OCI-LY7 (cell line): ENCODE measurements around the gene DOHH. TPM values are rescaled to one million over a fixed set of nuclear protein-coding genes. Genes with fewer than 3 reads are reported as not detected.

Experiments used
- BruUV-seq: library from RNA; stranded (reverse); fragments of 400-500 nt; replicated peaks from 2 replicates; lab custom pipeline; 2021; lab: Mats Ljungman, UMichigan
- CTCF ChIA-PET: fragments of 300-600 bp; sonication (Branson Sonifier 250); formaldehyde crosslinking; loops from one replicate; lab custom pipeline; 2022; ENCODE audit warnings: antibody characterized with exemption; ENCODE audit not compliant: unreplicated experiment; lab: Charles Lee
- POLR2A ChIA-PET: fragments of 300-600 bp; sonication (Branson Sonifier 250); formaldehyde crosslinking; loops from one replicate; lab custom pipeline; 2022; ENCODE audit warnings: antibody characterized with exemption; lab: Charles Lee
- DNase-seq: peaks from one replicate; pipeline ENCODE4 v3.0.0-alpha.2; 2015; ENCODE audit warnings: low spot score
- H2AFZ ChIP-seq: fragments of 200-600 bp; sonication (generic), shearing (Covaris generic); 2 replicates; pipeline ENCODE4 v1.6.1; 2014; ENCODE audit warnings: mild to moderate bottlenecking, antibody characterized with exemption, low read length, moderate library complexity
- H3K27ac ChIP-seq: fragments of 200-600 bp; sonication (generic); 2 replicates; pipeline ENCODE4 v1.5.1; 2014; ENCODE audit warnings: mixed run types, low read depth, mild to moderate bottlenecking, moderate library complexity, low read length, inconsistent platforms; ENCODE audit not compliant: poor library complexity, severe bottlenecking
- H3K36me3 ChIP-seq: fragments of 200-600 bp; sonication (generic); 2 replicates; pipeline ENCODE4 v1.6.1; 2014; ENCODE audit warnings: mild to moderate bottlenecking, antibody characterized with exemption, low read length, moderate library complexity, mixed read lengths; ENCODE audit not compliant: insufficient read depth
- H3K4me1 ChIP-seq: fragments of 200-600 bp; sonication (generic); 2 replicates; pipeline ENCODE4 v1.5.1; 2014; ENCODE audit warnings: mild to moderate bottlenecking, low read length; ENCODE audit not compliant: insufficient read depth, poor library complexity, severe bottlenecking
- H3K4me2 ChIP-seq: fragments of 200-600 bp; sonication (generic); 2 replicates; pipeline ENCODE4 v1.6.1; 2014; ENCODE audit warnings: mild to moderate bottlenecking, low read length
- H3K4me3 ChIP-seq: fragments of 200-600 bp; sonication (generic); 2 replicates; pipeline ENCODE4 v1.5.1; 2014; ENCODE audit warnings: mild to moderate bottlenecking, low read depth, low read length; ENCODE audit not compliant: poor library complexity, severe bottlenecking
- H3K79me2 ChIP-seq: fragments of 200-600 bp; sonication (generic); 2 replicates; pipeline ENCODE4 v1.6.1; 2016; ENCODE audit warnings: low read depth, mild to moderate bottlenecking, low read length, moderate library complexity, mixed read lengths; ENCODE audit not compliant: insufficient read depth
- H3K9me2 ChIP-seq: fragments of 200-600 bp; sonication (generic); 2 replicates; pipeline ENCODE4 v1.6.1; 2016; ENCODE audit warnings: mild to moderate bottlenecking, low read length, mixed read lengths; ENCODE audit not compliant: insufficient read depth
- H3K9me3 ChIP-seq: fragments of 200-600 bp; sonication (generic); 2 replicates; pipeline ENCODE4 v1.6.1; 2014; ENCODE audit warnings: mild to moderate bottlenecking, mixed run types, low read length, mixed read lengths
- H4K20me1 ChIP-seq: fragments of 200-600 bp; sonication (generic); 2 replicates; pipeline ENCODE4 v1.6.1; 2014; ENCODE audit warnings: mild to moderate bottlenecking, antibody characterized with exemption, low read length, moderate library complexity, mixed read lengths; ENCODE audit not compliant: insufficient read depth
- EZH2phosphoT487 ChIP-seq: fragments of 200-600 bp; sonication (generic); IDR thresholded peaks from 2 replicates; pipeline ENCODE4 v1.6.1; 2018; ENCODE audit warnings: low read depth, borderline replicate concordance, mild to moderate bottlenecking, mixed run types, antibody characterized with exemption, low read length, moderate library complexity, mixed read lengths
- intact Hi-C: fragments of 100-400 bp; cut with micrococcal nuclease; formaldehyde crosslinking; loops from one replicate; pipeline ENCODE4 v1.10.0; 2022; ENCODE audit not compliant: unreplicated experiment
- total RNA-seq, 2 experiments: library from RNA; depleted of rRNA in 1 of 2; stranded (reverse); fragments of >200 nt in 1 of 2; shearing (Covaris generic) in 1 of 2; gene quantifications; 2 replicates each; pipeline ENCODE4 v1.2.3, GENCODE V29; 2014 to 2022
- TF ChIP-seq, protein P1 (sequence below): fragments of 200-600 bp; sonication (generic); conservative IDR thresholded peaks from 2 replicates; pipeline ENCODE4 v1.5.1; 2014; ENCODE audit warnings: mild to moderate bottlenecking, antibody characterized with exemption, low read length, moderate library complexity, mixed read lengths

The DOHH gene
- total RNA-seq, 2 experiments from 2014 or later, result 11.3 to 13.1 TPM

DNA sequence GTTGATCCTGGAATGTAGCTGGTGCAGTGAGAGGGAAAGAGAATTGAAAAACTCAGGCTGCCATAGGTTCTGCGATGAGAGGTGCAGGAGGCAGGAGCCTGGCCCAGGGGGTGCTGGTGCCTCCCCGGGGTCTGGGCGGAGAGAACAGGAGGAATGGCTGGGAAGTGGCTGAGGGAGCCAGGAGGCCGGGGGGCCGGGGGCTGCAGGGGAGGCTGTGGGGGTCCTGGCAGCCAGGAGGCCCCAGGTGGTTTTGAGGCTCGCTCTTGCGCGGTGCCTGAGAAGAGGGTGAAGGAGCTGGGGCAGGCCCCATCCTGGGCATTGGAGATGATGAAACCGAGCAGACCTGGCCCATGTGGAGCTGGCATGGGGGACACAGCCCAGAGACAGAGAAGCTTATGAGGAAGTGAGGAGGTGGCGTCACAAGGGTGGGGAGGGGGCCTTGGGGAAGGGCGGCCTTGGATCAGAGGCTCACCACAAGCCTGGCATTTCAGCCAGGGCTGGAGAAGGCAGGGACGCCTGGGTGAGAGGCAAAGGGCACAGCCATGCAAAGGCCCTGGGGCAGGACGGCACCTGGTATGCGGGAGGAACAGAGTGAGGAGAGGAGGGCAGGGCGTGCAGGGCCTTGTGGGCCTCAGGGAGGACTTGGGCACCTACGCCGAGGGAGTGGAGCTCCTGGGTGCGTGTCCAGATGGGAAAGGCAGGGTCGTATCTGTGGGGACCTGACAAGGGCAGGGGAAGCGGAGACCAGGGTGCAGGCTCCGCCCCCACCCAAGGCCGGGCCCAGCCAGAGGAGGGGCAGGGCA lies 37.2 kb upstream of the DOHH start:
- TF ChIP-seq EZH2phosphoT487, result no peak
- TF ChIP-seq, protein P1, sequence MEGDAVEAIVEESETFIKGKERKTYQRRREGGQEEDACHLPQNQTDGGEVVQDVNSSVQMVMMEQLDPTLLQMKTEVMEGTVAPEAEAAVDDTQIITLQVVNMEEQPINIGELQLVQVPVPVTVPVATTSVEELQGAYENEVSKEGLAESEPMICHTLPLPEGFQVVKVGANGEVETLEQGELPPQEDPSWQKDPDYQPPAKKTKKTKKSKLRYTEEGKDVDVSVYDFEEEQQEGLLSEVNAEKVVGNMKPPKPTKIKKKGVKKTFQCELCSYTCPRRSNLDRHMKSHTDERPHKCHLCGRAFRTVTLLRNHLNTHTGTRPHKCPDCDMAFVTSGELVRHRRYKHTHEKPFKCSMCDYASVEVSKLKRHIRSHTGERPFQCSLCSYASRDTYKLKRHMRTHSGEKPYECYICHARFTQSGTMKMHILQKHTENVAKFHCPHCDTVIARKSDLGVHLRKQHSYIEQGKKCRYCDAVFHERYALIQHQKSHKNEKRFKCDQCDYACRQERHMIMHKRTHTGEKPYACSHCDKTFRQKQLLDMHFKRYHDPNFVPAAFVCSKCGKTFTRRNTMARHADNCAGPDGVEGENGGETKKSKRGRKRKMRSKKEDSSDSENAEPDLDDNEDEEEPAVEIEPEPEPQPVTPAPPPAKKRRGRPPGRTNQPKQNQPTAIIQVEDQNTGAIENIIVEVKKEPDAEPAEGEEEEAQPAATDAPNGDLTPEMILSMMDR, result no peak
- no peak overlapping the region for H3K4me3 ChIP-seq
- ChIA-PET CTCF (interaction anchor here (0.6 kb wide), 1 partner anchor 13 kb away, joined by 3 read pairs; no protein-coding TSS in a partner anchor), POLR2A (no interaction called here)
- no peaks in the 10 kb centered on the region for H3K79me2 ChIP-seq
- no peaks in the 10 kb centered on the region for H3K9me2 ChIP-seq
- no peaks in the 10 kb centered on the region for H3K9me3 ChIP-seq
- no peak for DNase-seq
- intact Hi-C loops, result no loop called here
- H3K4me2 ChIP-seq, result no peak overlapping the region
- H3K27ac ChIP-seq, result no peak overlapping the region
- no peak overlapping the region for H2AFZ ChIP-seq
- no peaks in the 10 kb centered on the region for H3K4me1 ChIP-seq
- no TSS peak for BruUV-seq
- peaks cover 67% of the 10 kb centered on the region for H3K36me3 ChIP-seq
- no peaks in the 10 kb centered on the region for H4K20me1 ChIP-seq

DNA sequence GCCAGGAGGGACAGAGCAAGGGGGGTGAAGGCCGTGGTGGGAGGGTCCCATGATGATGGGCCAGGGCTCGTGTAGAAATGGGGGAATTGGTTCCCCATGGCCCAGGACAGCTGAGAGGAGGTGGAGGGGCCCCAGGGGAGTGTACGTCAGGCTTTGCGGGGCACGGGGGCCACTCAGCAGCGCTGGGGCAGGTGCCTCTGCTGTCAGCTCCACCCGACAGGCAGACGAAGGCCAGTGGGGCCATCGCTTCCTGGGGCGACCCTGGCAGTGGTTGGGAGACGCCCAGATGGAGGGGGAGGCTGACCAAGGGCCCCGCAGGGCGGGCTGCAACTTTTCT lies 36.6 kb upstream of the DOHH start:
- DNase-seq, result no peak
- Histone ChIP-seq H2AFZ (no peak overlapping the region), H3K27ac (no peak overlapping the region), H3K4me2 (no peak overlapping the region), H3K36me3 (peaks cover 69% of the 10 kb centered on the region), H3K4me1 (no peaks in the 10 kb centered on the region), H4K20me1 (no peaks in the 10 kb centered on the region), H3K4me3 (no peak overlapping the region), H3K9me3 (no peaks in the 10 kb centered on the region), H3K79me2 (no peaks in the 10 kb centered on the region), H3K9me2 (no peaks in the 10 kb centered on the region)
- ChIA-PET CTCF (interaction anchor here (0.6 kb wide), 1 partner anchor 14 kb away, joined by 3 read pairs; no protein-coding TSS in a partner anchor), POLR2A (no interaction called here)
- intact Hi-C loops, result no loop called here
- TF ChIP-seq, protein P1, result no peak
- no peak for TF ChIP-seq EZH2phosphoT487
- no TSS peak for BruUV-seq

DNA sequence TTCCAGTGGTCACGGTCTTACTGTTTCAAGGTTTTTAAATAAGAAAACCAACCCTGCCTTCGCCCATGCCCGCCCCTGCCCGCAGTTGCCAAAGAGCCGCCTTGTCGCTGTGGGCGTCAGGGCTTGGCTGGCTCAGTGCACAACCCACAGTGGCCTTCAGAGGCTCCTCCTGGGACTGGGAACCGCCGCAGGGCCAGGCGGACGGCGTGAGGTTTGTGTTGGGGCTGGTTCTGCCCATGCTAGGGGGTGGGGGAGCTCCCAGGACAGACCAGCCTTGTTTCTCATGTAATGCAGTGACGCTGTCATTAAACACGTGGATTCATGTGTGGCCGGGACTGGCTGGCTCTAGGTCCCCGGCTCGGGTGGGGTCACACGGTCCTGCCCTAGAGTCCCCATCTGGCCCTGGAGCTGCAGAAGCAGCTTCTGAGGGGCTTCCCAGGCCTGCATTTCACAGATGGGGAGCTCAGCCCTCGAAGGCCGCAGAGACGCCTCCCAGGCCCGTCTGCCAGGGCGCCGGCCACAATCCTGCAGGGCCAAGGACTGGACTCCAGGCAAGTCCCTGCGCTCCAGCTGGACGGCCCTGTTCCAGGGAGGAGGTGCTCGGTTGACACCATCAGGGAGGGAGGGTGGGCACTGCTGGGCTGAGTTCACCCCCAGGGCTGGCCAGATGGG lies 36.1 kb upstream of the DOHH start:
- intact Hi-C loops, result no loop called here
- Histone ChIP-seq H3K4me2 (no peak overlapping the region), H3K9me3 (no peaks in the 10 kb centered on the region), H3K27ac (no peak overlapping the region), H3K4me3 (no peak overlapping the region), H3K4me1 (no peaks in the 10 kb centered on the region), H4K20me1 (no peaks in the 10 kb centered on the region), H3K79me2 (no peaks in the 10 kb centered on the region), H2AFZ (no peak overlapping the region), H3K36me3 (peaks cover 74% of the 10 kb centered on the region), H3K9me2 (no peaks in the 10 kb centered on the region)
- ChIA-PET POLR2A (no interaction called here), CTCF (no interaction called here)
- BruUV-seq, result no TSS peak
- no peak for DNase-seq
- TF ChIP-seq, protein P1, result no peak
- no peak for TF ChIP-seq EZH2phosphoT487
